NCI-H69 (cell line): ENCODE results near the gene ACSF2.
A peak's percentile ranks its signal among the peaks of the same experiment; 100 is the strongest.

Source experiments
- DNase-seq: peaks from one replicate; lab custom pipeline; 2025; lab: John Stamatoyannopoulos, UW

ACSF2 gene

DNA sequence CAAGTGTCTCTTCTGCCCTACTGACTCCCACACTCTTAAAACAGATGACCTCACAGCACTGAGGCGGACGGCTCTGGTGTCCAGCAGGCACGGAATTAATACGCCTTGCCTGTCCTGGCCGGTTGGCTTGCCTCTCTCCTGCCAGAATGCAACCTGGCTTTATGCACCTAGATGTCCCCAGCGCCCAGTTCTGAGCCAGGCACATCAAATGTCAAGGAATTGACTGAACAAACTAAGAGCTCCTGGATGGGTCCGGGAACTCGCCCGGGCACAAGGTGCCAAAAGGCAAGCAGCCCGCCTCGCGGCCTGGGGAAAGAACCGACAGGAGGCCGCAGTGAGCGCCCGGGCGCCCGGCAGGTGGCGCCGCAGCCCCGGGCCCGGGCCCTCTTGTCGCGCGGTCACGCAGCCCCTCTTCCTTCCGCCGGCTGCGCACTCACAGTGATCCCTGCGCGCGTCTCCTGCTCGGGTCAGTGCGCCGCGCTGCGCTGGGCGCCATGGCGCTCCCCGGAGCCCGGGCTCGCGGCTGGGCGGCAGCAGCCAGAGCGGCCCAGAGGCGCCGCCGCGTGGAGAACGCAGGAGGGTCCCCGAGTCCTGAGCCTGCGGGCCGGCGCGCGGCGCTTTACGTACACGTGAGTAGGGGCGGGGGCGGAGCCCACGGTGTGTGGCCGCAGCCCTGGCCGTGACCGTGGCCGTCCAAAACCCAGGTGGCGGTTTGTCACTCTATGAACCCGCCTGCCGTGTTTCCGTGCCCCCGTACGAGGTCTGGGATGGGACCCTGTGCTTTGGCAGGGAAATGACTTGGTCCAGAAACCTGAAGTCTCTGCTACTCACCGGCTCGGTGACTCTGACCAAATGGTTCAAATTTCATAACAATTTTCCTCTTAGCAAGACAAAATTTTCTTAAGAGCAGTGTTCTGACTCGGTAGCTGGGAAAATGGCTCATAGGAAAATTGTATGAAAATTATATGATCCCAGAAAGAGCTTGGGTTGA is 52.7 kb downstream of the ACSF2 start, which contains the start of gene RSAD1:
TSS of gene RSAD1 (plus strand) at position 470 of the 991 bp plus-strand sequence. CDS start at position 495, 25 bp downstream.
- peak; percentile 98 for DNase-seq

DNA sequence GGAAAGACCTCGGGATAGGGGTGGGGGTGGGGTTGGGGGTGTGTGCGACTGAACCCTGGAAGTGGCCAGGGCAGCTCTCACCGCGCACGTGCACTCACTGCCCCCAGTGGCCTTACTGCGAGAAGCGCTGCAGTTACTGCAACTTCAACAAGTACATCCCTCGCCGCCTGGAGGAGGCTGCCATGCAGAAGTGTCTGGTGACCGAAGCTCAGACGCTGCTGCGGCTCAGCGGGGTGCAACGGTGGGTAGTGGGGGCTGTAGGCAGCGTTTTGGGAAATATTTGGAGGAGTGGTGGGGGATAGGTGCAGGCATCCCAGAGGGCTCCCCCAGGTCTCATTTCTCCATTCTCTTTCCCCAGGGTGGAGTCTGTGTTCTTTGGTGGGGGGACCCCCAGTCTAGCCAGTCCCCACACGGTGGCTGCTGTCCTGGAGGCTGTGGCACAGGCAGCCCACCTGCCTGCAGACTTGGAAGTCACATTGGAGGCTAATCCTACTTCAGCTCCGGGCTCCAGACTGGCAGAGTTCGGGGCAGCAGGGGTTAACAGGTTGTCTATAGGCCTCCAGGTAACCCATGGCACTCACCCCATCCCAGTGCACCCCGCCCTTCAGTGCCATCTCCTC is 53.6 kb downstream of the ACSF2 start:
- DNase-seq, result peak; percentile 90

DNA sequence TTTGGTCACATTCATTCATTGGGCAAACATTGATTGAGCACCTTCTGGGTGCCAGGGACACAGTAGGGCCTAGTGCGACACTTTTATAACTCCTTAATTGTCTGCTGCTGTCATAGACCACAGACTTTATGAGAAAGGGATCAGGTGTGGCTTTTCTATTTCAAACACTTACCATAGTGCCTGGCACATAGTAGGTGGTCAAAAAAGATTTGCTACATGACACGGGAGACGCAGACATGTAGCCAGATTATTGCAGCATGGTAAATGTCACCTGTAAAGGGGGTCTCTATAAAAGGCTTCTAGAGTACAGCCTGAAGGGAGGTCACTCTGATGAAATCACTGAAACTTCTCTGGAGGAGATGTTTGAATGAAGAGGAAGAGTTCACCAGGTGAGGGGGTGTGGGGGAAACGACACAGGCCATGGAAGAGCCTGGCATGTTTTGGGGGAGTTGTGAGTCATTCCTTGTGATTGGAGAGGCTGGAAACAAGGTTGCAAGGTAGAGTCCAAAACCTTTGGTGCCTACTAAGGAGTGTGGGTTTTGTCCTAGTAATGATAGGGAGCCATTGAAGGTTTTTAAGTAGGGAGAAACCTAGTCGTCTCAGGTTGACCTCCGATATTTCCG is 54.2 kb downstream of the ACSF2 start:
- no peak for DNase-seq

DNA sequence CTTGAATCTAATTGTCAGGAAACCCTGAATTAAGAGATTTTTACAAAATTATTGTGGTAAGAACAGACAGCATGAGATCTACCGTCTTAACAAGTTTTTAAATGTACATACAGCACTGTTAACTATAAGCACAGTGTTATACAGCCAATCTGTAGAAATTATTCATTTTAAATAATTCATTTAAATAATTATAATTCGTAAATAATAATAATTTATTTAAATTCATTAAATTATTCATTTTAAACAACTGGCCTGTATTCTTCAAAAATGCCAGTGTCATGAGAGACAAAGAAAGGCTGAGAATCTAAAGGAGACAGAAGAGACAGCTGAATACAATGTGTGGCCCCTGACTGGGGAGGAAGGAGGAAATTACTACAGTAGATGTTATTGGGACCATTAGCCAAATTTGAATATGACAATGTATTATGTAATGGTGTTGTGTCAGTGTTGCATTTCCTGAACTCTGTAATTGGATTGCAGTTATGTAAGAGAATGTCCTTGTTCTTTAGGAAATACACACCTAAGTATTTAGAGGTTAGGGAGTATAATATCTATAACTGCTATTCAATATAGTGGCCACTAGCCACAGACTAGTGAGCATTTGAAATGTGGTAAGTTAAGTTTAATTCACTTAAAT is 55.0 kb downstream of the ACSF2 start:
- no peak for DNase-seq

DNA sequence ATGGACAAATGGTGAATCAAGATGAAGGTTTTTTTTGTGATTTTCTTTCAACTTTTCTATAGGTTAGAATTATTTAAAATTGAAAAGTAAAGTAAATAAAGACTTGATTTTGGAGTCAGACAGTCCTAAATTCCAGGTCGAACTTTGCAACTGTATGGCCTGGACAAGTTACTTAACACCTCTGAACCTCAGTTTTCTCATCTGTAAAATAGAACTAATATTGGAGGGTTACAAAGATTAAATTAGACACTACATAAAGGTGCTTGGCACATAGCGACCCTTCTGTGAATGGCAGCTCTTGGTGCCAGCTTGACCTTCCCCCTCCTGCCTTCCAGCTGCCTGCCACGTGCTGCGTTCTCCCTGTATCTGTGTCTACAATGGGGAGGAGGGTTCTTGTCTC is 55.6 kb downstream of the ACSF2 start:
- no peak for DNase-seq

DNA sequence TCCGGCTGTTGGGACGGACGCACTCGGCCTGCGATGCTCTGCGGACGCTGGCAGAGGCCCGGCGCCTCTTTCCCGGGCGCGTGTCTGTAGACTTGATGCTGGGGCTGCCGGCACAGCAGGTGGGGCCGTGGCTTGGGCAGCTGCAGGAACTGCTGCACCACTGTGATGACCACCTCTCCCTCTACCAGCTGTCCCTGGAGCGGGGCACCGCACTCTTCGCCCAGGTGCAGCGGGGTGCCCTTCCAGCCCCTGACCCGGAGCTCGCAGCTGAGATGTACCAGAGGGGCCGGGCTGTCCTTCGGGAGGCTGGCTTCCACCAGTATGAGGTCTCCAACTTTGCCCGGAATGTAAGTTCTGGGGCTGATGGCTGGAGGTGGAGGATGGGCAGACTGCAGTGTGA is 56.1 kb downstream of the ACSF2 start:
- no peak for DNase-seq

DNA sequence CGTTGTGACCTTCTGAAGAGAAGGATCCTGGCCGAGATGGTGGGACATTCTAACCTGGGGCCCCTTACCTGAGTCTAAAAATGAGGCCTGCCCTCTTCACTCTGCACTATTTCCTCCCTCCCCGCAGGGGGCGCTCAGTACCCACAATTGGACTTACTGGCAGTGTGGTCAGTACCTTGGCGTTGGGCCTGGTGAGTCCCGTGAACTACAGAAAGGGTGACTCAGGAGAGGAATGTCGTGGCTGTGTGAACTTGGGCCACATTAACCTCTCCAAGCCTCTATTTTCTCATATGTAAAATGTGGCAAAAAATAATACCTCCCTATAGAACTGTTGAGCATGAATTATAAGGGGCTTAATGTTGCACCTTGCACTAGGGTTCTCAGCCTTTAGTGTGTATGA is 56.5 kb downstream of the ACSF2 start:
- DNase-seq, result peak; percentile 85

DNA sequence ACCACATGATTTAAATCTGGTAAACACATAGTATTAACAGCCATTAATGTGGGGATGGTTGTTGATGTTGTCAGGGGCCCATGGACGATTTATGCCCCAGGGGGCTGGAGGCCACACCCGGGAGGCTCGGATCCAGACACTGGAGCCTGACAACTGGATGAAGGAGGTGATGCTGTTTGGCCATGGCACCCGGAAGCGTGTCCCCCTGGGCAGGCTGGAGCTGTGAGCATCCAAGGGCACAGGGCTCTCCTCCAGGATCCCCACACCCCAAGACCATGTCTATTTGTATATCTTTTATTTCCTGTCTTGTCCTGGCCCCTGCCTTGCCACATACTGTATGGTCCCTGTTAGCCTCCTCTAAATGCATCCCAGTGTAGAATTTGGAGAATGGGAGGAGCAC is 57.2 kb downstream of the ACSF2 start:
- DNase-seq, result no peak

DNA sequence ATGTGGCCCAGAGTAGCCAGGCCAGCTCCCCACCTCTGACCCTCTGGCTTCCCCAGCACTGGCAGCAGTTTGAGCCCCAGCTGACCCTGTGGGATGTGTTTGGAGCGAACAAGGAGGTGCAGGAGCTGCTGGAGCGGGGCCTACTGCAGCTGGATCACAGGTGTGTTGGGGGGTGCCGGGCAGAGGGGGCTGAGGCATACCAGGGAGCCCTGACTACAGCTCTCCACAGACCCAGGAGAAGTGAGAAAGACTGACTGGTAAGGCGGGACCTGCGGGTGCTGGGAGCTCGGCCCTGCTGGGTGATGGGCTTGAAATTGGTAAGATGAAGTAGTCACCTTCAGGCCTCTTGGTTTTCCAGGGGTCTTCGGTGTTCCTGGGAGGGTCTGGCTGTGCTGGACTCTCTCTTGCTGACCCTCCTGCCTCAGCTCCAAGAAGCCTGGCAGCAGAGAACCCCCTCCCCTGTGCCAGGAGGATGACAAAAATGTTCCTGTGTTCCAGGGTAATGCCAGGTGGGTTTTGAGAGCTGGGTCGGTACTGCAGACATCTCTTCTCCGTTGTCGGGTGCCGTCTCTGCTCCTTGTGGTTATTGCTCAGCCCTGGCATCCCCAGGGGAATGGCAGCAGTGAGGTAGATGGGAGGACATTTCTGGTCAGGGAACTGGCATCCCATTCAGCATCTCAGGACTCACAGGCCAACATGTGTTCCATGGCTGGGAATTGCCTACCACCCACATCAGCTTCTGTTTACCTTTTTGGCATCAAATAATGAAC is 58.6 kb downstream of the ACSF2 start:
- no peak for DNase-seq

DNA sequence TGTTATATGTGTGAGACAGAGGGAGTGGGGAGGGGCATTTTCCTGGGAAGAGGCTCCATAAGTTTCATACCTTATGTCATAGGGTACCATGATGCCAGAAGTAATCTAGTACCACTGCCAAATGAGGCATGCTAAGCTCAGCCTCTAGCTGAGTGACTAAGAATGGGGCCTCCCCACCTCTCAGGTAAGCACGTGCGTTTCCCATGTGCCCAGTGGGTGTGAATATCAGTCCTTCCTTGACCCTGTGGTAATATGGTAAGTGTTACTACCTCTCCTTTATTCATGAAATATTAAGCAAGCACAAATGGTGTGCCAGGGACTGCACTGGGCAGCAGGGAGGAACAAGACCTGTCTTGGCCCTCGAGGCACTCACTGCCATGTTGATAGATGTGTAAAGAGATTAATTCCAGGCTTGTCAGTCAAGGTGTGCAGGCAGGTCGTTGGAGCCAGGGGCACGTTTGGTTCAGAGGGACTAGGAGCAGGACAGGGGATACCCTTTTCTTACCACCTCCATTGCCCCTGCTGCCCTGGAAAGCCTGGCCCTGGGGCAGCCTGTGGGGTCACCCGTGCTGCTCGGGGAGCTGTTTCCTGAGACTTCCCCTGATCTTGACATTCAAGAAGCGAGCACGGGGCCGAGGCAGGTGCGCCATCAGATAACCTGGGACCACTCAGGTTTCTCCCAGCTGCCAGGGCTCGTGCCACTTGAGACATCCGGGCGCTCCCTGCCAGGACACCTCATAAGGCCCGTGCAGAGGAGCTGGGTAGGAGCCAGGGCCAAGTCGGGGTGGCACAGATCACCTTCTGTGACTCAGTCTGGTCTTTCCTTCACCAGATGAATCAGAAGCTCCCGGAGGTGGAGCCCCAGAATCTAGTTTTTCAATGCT is 61.4 kb downstream of the ACSF2 start:
- no peak for DNase-seq

DNA sequence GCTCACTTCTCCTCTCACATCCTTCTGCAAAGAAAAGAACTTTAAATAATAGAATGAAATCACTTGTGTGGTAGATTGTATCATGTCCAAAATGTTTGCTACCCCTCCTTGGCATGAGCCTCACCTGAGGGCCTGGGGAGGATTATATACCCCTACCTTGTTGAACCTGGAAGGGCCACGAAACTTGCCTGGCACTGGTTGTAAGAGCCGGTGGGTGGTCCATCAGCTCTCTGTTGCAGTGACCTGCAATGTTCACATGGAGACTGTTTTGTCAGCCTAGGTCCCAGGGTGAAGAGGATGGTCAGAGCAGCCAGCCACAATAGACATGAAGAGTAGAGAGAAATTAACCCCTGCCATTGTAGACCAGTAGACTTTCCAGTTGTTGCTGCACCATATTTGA is 62.9 kb downstream of the ACSF2 start:
- DNase-seq, result no peak

DNA sequence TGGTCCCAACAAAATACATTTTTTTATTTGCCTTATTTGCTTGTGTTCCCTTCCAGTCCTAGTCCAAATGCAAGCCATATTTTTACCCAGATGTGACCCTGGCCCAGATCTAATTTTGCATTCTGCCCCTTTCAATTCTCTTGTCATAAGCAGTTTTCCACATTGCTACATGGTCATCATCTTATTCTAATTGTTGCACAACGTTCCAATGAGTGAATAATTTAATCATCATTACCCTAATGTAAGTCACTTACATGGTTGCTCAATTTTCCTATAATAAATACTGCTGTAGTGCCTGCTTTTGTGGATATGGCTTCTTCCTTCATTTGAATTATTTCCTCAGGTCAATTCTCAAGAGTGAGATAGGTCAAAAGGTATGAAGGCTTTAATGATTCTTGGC is 65.5 kb downstream of the ACSF2 start:
- no peak for DNase-seq

DNA sequence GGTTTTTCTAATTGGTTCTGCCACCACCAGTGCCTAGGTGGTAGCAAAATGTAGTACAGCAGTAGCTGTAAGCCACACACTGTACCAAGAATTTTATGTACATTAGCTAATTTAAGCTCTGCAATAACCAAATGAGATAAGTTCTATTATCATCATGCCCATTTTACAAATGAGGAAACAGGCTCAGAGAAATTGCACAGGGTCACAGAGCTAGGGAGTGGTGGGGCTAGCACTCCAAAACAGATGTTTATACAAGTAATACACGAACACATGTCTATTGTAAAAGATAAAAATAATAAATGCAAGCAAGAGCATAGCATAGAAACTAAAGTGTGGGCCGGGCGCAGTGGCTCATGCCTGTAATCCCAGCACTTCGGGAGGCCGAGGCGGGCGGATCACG is 66.2 kb downstream of the ACSF2 start:
- no peak for DNase-seq

DNA sequence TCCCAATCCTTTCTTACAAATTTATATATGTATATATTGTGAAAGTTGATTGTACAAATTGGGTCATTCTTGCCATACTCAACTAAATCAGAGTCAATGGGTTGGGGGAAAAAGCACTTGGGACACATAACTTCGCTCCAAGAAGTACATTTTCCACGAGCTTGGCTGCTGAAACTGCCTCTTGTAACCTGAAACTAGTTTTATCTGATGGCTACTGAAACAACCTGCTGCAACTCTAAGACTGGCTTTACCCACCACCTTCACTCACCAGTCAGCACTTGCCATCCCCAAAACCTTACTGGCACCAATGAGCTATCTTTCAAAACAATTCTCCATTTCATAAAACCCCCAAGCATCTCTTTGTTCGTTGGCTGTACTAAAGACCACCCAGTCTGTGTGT is 67.7 kb downstream of the ACSF2 start:
- DNase-seq, result no peak

DNA sequence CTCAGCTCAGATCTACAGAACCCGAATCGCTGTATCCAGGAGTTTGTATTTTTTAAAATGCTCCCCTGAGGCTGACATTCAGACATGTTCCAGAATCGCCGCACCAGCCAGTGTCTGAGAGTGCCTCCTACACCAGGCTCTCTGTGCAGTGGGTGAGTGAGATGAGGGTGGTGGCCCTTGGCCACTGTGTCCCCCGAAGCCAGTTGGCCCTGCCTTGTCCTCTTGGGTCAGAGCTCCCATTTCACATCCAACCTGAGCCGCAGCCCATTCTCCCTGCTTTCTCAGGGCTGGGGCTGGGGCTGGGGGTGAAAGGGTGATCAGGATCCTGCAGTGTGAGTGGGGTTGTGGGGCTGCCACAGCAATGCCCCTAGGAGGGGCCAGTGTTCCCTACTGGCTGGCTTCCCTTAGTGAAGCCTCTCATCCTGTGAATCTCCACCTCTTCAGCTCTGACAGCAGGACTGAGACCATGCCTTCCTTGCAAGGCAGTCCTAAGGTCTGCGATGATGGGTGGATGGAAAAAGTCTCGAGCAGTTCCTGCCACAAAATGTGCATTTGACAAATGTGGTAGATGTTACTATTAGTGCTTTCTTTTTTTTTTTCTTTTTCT is 69.3 kb downstream of the ACSF2 start:
- DNase-seq, result no peak

DNA sequence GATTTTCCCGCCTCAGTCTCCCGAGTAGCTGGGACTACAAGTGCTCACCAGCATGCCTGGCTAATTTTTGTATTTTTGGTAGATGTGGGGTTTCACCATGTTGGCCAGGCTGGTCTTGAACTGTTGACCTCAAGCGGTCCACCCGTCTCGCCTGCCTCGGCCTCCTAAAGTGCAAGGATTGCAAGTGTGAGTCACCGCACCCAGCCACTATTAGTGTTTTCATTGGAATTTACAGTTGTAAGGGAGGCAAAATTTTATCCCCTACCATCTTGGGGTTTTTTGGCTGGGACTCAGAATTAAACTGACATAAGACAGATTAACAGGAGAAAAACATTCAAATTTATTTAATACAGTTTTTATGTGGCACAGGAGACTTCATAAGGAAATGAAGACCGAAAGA is 69.9 kb downstream of the ACSF2 start:
- no peak for DNase-seq

DNA sequence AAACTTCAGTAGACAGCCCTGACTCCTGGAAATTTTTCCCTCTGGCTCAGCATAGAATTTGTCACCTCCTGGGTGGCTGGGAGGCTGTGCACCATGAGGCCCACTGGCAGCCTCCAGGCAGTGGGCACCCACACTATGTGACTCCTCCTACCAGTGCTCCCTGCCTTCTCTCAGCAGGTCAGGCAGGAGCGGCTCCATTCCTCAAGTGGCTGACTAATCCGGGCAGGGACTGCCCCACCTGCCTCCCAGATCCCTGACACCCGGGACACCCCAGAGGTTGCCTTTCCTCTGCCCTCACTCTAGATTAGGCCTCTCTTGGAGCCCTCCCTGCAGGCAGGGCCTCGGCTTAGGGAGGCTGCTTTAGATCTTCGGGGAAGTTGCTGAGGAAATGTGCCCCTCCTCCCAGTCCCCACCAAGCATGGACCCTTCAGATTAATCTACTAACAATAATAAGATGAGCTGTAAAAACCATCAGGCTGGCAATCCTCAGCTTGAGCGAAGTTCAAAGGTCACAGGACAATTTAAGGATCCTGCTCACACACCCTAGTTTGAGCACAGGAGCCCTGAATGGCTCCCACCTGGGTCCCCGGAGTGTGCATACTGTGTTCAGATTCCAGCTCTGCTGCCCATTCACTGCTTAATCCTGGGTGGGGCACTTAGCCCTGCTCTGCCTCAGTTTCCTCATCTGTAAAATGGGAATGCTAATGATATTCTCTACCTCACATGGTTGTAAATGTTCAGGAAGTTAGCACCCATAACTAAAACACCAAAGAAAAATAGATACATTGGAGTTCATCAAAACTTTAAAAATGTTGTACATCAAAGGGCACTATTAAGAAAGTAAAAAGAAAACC is 72.2 kb downstream of the ACSF2 start:
- no peak for DNase-seq

DNA sequence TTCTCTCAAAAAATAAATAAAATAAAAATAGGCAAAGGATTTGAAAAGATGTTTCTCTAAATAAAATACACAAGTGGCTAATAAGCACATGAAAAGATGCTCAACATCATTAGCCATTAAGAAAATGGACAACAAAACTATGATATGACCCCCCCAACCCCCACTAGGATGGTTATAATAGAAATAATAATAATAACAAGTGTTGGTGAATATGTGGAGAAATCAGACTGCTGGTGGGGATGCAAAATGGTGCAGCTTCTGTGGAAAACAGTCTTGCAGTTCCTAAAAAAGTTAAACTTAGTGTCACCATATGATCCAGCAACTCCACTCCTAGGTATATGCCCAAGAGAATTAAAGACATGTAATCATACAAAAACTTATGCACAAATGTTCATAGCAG is 73.3 kb downstream of the ACSF2 start:
- no peak for DNase-seq

DNA sequence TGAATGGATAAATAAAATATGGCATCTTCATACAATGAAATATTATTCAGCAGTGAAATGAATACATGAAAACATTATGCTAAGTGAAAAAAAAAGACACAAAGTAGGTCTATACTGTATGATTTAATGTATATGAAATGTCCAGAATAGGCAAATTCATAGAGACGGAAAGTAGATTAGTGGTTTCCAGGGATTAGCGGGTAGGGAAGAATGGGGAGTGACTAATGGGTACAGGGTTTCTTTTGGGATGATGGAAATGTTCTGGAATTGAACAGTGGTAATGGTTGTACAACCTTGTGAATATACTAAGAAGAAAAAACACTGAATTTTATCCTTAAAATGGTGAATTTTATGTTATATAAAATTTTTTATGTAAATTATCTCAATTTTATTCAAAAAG is 73.7 kb downstream of the ACSF2 start:
- no peak for DNase-seq
